B cell (primary cell): Measurements from ENCODE around the gene RHBDF1. TPM values are rescaled to one million over a fixed set of nuclear protein-coding genes. Genes with fewer than 3 reads are reported as not detected.

Experiments used
- ATAC-seq: fragments of 200-7000 bp; cut with Tn5 transposase; one replicate; pipeline ENCODE4 v1.10.0; 2021; ENCODE audit warnings: low read depth, mild to moderate bottlenecking, moderate number of reproducible peaks, moderate library complexity
- CTCF ChIA-PET: fragments of 350-600 bp; sonication (Branson Sonifier 250); formaldehyde crosslinking; loops from one replicate; lab custom pipeline; 2021; ENCODE audit warnings: antibody characterized with exemption, inconsistent platforms; lab: Charles Lee
- POLR2A ChIA-PET: fragments of 350-600 bp; sonication (Branson Sonifier 250); formaldehyde crosslinking; loops from one replicate; lab custom pipeline; 2021; ENCODE audit warnings: antibody characterized with exemption; lab: Charles Lee
- DNase-seq: peaks from one replicate; pipeline ENCODE4 v3.0.0; 2013
- H2AFZ ChIP-seq: 2 replicates; pipeline ENCODE4 v1.6.1; 2012; ENCODE audit warnings: mild to moderate bottlenecking, low read depth, low read length; ENCODE audit not compliant: insufficient read depth, poor library complexity, severe bottlenecking
- H3K27ac ChIP-seq, 2 donors: 1 replicate in 1 of 2; 2 replicates in 1 of 2; pipeline ENCODE4 v1.5.1; 2012 to 2013; ENCODE audit warnings: low read length in 2 of 2, mild to moderate bottlenecking in 2 of 2, moderate library complexity in 1 of 2
- H3K27me3 ChIP-seq, 4 experiments: fragments of 200-600 bp in 1 of 4; sonication (generic) in 1 of 4; replicated peaks in 1 of 4; 1 replicate in 2 of 4; 2 replicates in 2 of 4; pipeline versions ENCODE4 v1.6.1 to v1.7.0; 2013 to 2016; ENCODE audit warnings: low read length in 3 of 4, mild to moderate bottlenecking in 2 of 4, mixed read lengths in 1 of 4, moderate library complexity in 1 of 4; ENCODE audit not compliant: insufficient read depth in 4 of 4, control insufficient read depth in 3 of 4; ENCODE audit errors: control extremely low read depth in 1 of 4
- H3K36me3 ChIP-seq, 2 experiments: replicated peaks in 1 of 2; 1 replicate in 1 of 2; 2 replicates in 1 of 2; pipeline versions ENCODE4 v1.6.1 to v1.7.1; 2013; ENCODE audit warnings: low read length in 1 of 2; ENCODE audit not compliant: insufficient read depth in 2 of 2, control insufficient read depth in 1 of 2; ENCODE audit errors: control extremely low read depth in 1 of 2, extremely low read depth in 1 of 2
- H3K4me1 ChIP-seq, 2 donors: fragments of 200-600 bp in 1 of 2; sonication (generic) in 1 of 2; 1 replicate in 1 of 2; 2 replicates in 1 of 2; pipeline versions ENCODE4 v1.5.1 to v1.6.1; 2013 to 2017; ENCODE audit warnings: low read length in 2 of 2; ENCODE audit not compliant: control insufficient read depth in 2 of 2, insufficient read depth in 2 of 2
- H3K4me2 ChIP-seq: replicated peaks from 2 replicates; pipeline ENCODE3; 2012; ENCODE audit warnings: mild to moderate bottlenecking, low read depth, low read length; ENCODE audit not compliant: poor library complexity, severe bottlenecking
- H3K4me3 ChIP-seq, 5 experiments: fragments of 200-600 bp in 1 of 5; sonication (generic) in 1 of 5; 1 replicate in 3 of 5; 2 replicates in 2 of 5; pipeline versions ENCODE4 v1.5.1 to v1.7.0; 2011 to 2016; ENCODE audit warnings: low read length in 4 of 5, mild to moderate bottlenecking in 4 of 5, low read depth in 2 of 5, control low read depth in 1 of 5, moderate library complexity in 1 of 5; ENCODE audit not compliant: insufficient read depth in 1 of 5; ENCODE audit errors: control extremely low read depth in 1 of 5, extremely low read depth in 1 of 5
- H3K79me2 ChIP-seq: fragments of 200-600 bp; sonication (generic); one replicate; pipeline ENCODE4 v1.6.0; 2016; ENCODE audit warnings: low read length; ENCODE audit not compliant: control insufficient read depth, insufficient read depth
- H3K9ac ChIP-seq: fragments of 200-600 bp; sonication (generic); 2 replicates; pipeline ENCODE4 v1.6.1; 2017; ENCODE audit warnings: mild to moderate bottlenecking, low read length, moderate library complexity
- H3K9me3 ChIP-seq, 3 donors: one replicate each; pipeline versions ENCODE4 v1.6.1 to v1.7.1; 2013; ENCODE audit warnings: low read length in 2 of 3; ENCODE audit not compliant: control insufficient read depth in 2 of 3, insufficient read depth in 1 of 3; ENCODE audit errors: control extremely low read depth in 1 of 3
- H4K20me1 ChIP-seq: 2 replicates; pipeline ENCODE4 v1.6.0; 2012; ENCODE audit warnings: mild to moderate bottlenecking, low read length; ENCODE audit not compliant: insufficient read depth, control insufficient read depth, poor library complexity, severe bottlenecking
- H3K27ac Mint-ChIP-seq: one replicate; pipeline ENCODE4 v1.8.0; 2021; ENCODE audit warnings: mixed read lengths
- H3K27me3 Mint-ChIP-seq: one replicate; pipeline ENCODE4 v1.8.0; 2021; ENCODE audit warnings: mixed read lengths
- H3K4me1 Mint-ChIP-seq: one replicate; pipeline ENCODE4 v1.8.0; 2021; ENCODE audit warnings: mixed read lengths
- H3K4me3 Mint-ChIP-seq: one replicate; pipeline ENCODE4 v1.8.0; 2021; ENCODE audit warnings: mixed read lengths
- H3K9me3 Mint-ChIP-seq: one replicate; pipeline ENCODE4 v1.8.0; 2022; ENCODE audit warnings: mixed read lengths; ENCODE audit not compliant: insufficient read depth
- EZH2 ChIP-seq: IDR thresholded peaks from 2 replicates; pipeline ENCODE4 v1.6.1; 2012; ENCODE audit warnings: borderline replicate concordance, low read depth, mild to moderate bottlenecking, moderate library complexity, low read length; ENCODE audit not compliant: insufficient read depth, poor library complexity, severe bottlenecking
- WGBS: methylation state at CpG from one replicate; pipeline ENCODE4 v1.1.5; 2013; ENCODE audit warnings: missing lambda C conversion rate; ENCODE audit not compliant: insufficient coverage; 5-methylcytosine and 5-hydroxymethylcytosine counted together
- intact Hi-C: fragments of 100-400 bp; cut with micrococcal nuclease; formaldehyde crosslinking; loops from one replicate; pipeline ENCODE4 v1.10.0; 2022
- polyA plus RNA-seq: library from polyadenylated mRNA; depleted of rRNA; stranded (reverse); fragments of >200 nt; gene quantifications from 2 replicates; pipeline ENCODE4 v1.2.3, GENCODE V29; 2012
- total RNA-seq, 2 donors: library from RNA; stranded (reverse); fragments of 120-200 nt in 1 of 2; gene quantifications; 1 replicate in 1 of 2; 2 replicates in 1 of 2; pipeline versions ENCODE4 v1.2.3 to v1.2.4, GENCODE V29; 2013 to 2022
- TF ChIP-seq, protein P1 (sequence below): fragments of 200-600 bp; IDR thresholded peaks from one replicate; pipeline ENCODE4 v1.8.0; 2022; ENCODE audit warnings: antibody characterized with exemption, mild to moderate bottlenecking

Gene RHBDF1
- total and polyA plus RNA-seq, 2 donors (not counting 1 experiment from before 2014, with no cell fraction given) = 0.42 to 0.76 TPM

GRCh38 chr16:60929-61878, 11.2 kb downstream of the RHBDF1 start:
- Histone ChIP-seq H3K9me3 (no peaks in the 10 kb centered on the region), H3K4me2 (no peak overlapping the region), H3K27ac (no peak overlapping the region), H3K79me2 (no peaks in the 10 kb centered on the region), H4K20me1 (no peaks in the 10 kb centered on the region), H3K4me1 (peaks cover 0 to 8% of the 10 kb centered on the region in 2 donors), H2AFZ (no peak overlapping the region), H3K4me3 (no peak overlapping the region), H3K27me3 (peaks cover 0 to under 1% (median 0%) of the 10 kb centered on the region in 4 experiments), H3K36me3 (peaks cover 0 to 19% of the 10 kb centered on the region in 2 experiments), H3K9ac (no peak overlapping the region)
- intact Hi-C loops = no loop called here
- DNase-seq (no peak), ATAC-seq (no peak)
- Mint-ChIP-seq H3K4me1 (peaks cover 7% of the 10 kb centered on the region), H3K27ac (no peak overlapping the region), H3K27me3 (no peaks in the 10 kb centered on the region), H3K9me3 (no peaks in the 10 kb centered on the region), H3K4me3 (no peak overlapping the region)
- 96% methylated on average over 84 of the region's 89 CpGs for WGBS
- TF ChIP-seq, protein P1, sequence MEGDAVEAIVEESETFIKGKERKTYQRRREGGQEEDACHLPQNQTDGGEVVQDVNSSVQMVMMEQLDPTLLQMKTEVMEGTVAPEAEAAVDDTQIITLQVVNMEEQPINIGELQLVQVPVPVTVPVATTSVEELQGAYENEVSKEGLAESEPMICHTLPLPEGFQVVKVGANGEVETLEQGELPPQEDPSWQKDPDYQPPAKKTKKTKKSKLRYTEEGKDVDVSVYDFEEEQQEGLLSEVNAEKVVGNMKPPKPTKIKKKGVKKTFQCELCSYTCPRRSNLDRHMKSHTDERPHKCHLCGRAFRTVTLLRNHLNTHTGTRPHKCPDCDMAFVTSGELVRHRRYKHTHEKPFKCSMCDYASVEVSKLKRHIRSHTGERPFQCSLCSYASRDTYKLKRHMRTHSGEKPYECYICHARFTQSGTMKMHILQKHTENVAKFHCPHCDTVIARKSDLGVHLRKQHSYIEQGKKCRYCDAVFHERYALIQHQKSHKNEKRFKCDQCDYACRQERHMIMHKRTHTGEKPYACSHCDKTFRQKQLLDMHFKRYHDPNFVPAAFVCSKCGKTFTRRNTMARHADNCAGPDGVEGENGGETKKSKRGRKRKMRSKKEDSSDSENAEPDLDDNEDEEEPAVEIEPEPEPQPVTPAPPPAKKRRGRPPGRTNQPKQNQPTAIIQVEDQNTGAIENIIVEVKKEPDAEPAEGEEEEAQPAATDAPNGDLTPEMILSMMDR = no peak
- TF ChIP-seq EZH2 = no peak
- ChIA-PET CTCF (interaction anchor here (1.4 to 14.6 kb wide), 4 partner anchors 36 to 46 kb away, joined by 3 to 401 read pairs (median 13); no protein-coding TSS in a partner anchor), POLR2A (interaction anchor here (0.6 kb wide), 1 partner anchor 21 kb away, joined by 3 read pairs; no protein-coding TSS in a partner anchor)

DNA sequence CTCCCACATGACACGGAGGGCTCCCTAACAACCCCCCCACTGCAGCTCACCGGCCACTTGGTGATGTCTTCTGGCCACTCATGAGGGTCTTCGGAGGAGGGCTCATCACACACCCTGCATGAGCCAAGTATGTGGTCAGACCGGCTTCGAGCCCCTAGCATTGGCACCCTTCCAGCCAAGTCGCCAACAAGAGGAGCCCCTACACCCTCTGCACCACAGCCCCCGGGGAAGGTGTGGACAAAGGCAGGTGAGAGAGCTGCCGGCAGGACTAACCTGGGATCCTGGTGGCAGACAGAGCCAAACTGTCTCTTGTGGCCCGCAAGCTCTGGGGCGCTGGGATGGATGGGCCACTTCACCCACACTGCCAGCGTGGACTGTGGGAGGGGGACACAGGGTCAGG, 12.3 kb downstream of the RHBDF1 start:
- H3K9me3 ChIP-seq = no peaks in the 10 kb centered on the region
- WGBS = 96% methylated on average over 10 of the region's 11 CpGs
- no peak overlapping the region for H3K9ac ChIP-seq
- TF ChIP-seq, protein P1 = no peak
- TF ChIP-seq EZH2 = no peak
- H3K4me3 ChIP-seq = no peak overlapping the region
- no peak overlapping the region for H3K27ac Mint-ChIP-seq
- POLR2A ChIA-PET = no interaction called here
- H2AFZ ChIP-seq = no peak overlapping the region
- H3K27ac ChIP-seq = no peak overlapping the region
- no peaks in the 10 kb centered on the region for H4K20me1 ChIP-seq
- H3K36me3 ChIP-seq = peaks cover 0 to 25% of the 10 kb centered on the region in 2 experiments
- no peaks in the 10 kb centered on the region for H3K27me3 ChIP-seq
- DNase-seq (no peak), ATAC-seq (no peak)
- no peak overlapping the region for H3K4me2 ChIP-seq
- H3K9me3 Mint-ChIP-seq = no peaks in the 10 kb centered on the region
- H3K4me1 ChIP-seq = no peaks in the 10 kb centered on the region
- H3K27me3 Mint-ChIP-seq = no peaks in the 10 kb centered on the region
- peaks cover 1% of the 10 kb centered on the region for H3K4me1 Mint-ChIP-seq
- CTCF ChIA-PET = interaction anchor here (0.9 to 2.6 kb wide), 2 partner anchors 37 to 46 kb away, joined by 3 to 14 read pairs; no protein-coding TSS in a partner anchor
- H3K79me2 ChIP-seq = peaks cover 3% of the 10 kb centered on the region
- intact Hi-C loops = no loop called here
- no peak overlapping the region for H3K4me3 Mint-ChIP-seq
